ENCODE data around the gene CDC34.

The CDC34 gene

DNA sequence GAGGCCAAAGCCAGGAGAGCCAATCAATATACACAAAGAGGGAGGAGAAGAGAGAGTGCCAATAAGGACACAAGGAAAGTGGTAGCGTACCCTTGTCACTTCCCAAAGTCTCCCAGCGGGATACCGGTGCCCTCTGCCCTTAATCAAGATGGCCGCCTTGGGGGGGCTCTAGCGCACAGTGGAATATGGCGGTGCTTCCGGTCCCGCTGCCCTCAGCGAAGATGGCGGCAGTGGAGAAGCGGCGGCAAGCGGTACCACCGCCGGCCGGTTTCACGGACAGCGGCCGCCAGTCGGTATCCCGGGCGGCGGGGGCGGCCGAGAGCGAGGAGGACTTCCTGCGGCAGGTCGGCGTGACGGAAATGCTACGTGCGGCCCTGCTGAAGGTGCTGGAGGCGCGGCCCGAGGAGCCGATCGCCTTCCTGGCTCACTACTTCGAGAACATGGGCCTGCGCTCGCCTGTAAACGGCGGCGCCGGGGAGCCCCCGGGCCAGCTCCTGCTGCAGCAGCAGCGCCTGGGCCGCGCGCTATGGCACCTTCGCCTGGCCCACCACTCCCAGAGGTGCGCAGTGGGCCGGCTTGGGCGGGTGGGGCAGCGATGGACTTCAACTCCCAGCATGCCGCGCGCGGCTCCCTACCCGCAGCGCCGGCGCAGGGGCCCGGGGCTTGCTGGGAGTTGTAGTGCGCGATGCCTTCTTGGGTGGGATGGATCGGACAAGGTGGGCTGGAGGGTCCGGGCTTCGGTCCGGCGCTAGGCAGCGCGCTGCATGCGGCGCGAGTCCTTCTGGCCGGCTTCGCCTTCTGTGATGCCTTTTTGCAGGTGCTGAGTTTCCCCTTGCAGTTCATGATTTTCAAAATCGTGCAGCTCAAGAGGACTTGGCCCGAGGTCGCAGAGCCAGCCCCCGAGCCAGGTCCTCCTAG is 24.0 kb upstream of the CDC34 start, which contains the start of gene TPGS1:
TPGS1 (plus strand) TSS at position 212 of the 918 bp plus-strand sequence; CDS start at position 222, 10 bp downstream.
- Histone ChIP-seq H3K36me3 (ENCODE audit: insufficient read depth, low read length) (no peaks in the 10 kb centered on the region), H3K9ac (ENCODE audit: low read depth, low read length) (peak within 1 kb of the TSS; percentile 84), H3K9me3 (ENCODE audit: control insufficient read depth, insufficient read depth, low read length) (no peaks in the 10 kb centered on the region; the same call in 1 of the 2 replicates), H3K4me1 (ENCODE audit: insufficient read depth, low read length) (no peaks in the 10 kb centered on the region)

DNA sequence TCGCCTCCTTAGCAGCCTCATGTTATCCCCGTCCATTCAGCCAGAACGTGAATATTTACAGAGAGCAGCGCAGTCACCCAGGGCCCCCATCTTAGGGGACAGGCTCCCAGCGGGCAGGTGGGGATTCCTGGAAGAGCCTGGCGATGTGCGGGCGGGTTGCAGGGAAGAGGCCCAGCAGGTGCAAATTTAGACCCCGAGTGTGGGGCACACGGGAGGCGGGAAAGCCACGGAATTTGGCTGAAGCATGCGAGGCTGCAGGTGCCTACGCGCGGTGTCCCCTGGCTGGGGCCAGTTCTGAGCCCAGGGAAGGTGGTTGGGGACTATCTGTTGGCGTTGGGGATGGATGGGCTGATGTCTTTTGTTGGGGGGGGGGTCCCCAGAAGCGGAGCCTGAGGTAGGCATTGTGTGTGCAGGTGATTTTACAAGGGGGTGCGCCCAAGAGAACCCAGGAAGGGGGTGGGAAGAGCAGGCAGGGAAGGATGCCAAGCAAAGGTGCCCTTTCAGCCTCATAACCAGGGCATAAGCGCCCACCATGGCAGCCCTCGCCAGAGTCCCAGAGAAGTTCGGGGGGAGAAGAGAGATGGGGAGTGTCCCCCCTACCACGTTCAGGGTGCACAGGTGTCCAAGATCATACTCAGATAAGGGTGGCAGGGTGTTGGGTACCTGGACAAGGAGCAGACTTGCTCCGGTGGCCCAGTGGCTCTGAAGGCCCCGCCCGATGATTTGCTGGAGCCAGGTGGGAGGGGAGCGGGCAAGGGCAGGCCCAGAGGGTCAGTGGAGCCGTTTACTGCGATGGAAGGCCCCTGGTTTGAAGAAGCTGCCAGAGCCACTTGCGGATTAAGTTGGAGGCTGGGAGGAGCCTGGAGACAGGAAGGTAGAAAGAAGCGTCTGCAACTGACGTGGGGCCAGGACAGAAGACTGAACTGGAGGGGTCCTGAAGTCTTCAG is 23.1 kb upstream of the CDC34 start:
- Histone ChIP-seq H3K9me3 (ENCODE audit: control insufficient read depth, insufficient read depth, low read length) (no peaks in the 10 kb centered on the region; the same call in 1 of the 2 replicates), H3K9ac (ENCODE audit: low read depth, low read length) (peak overlapping the region; percentile 84; the same call in 1 of the 2 replicates), H3K36me3 (ENCODE audit: insufficient read depth, low read length) (no peaks in the 10 kb centered on the region), H3K4me1 (ENCODE audit: insufficient read depth, low read length) (no peaks in the 10 kb centered on the region)

DNA sequence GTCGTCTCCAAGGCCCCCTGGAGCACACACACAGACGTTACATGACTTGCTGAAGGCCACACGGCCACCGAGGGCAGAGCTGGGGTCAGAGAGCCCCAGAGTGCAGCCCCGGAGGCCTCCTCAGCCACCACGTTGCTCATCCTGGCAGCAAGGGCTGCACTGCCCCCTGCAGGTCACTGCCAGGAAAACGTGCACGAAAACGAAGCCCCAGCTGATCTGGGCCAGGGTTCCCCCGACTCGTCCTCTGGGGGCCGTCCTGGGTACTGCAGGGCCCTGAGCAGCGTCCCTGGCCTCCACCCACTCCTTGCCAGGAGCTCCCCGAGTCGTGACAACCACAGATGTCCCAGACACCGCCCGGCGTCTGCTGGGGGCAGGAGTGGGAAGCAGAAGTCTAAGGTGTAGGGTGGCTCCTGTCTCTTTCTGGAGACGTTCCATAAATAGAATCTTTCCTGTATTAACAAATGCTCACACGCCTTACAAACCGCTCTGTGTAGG is 20.9 kb upstream of the CDC34 start:
- H3K9ac ChIP-seq (ENCODE audit: low read depth, low read length): peak overlapping the region; percentile 31; the same call in 1 of the 2 replicates
- H3K9me3 ChIP-seq (ENCODE audit: control insufficient read depth, insufficient read depth, low read length): no peaks in the 10 kb centered on the region; the same call in 1 of the 2 replicates
- H3K36me3 ChIP-seq (ENCODE audit: insufficient read depth, low read length): no peaks in the 10 kb centered on the region; the same call in 1 of the 2 replicates
- no peaks in the 10 kb centered on the region for H3K4me1 ChIP-seq (ENCODE audit: insufficient read depth, low read length)

DNA sequence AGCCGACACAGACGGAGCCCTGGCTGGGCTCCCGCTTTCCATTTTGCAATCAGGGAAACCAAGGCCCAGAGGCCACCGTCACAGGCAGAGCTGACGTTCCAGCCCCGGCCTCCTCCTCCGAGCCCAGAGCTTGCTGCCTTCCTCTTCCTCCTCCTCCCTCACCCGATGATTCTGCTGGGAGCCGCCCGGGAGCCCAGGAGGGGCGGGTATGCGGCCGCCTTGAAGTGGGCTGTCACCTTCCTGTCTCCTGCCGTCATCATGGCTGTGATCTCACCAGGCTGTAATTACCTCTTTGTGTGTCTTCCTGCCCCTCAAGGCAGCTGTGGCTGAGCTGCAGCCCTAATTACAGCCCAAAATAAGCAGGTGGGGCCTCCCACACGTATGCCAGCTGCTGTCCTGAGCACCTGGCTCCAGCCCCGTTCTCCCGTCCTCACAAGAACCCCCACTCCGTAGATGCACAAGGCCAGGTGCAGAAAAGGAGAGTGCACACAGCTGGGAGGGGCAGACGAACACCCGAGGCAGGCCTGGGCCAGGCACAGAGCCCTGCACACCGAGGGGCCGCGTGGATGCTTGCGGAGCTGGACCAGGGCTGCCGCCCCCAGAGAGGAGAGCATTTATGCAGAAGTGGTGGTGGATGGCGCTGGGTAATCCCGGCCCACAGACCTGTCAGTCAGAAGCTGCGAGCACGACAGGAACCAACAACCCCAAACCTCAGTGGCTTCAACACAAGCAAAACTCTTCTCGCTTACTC is 20.3 kb upstream of the CDC34 start:
- Histone ChIP-seq H3K9me3 (ENCODE audit: control insufficient read depth, insufficient read depth, low read length) (no peaks in the 10 kb centered on the region; the same call in 1 of the 2 replicates), H3K36me3 (ENCODE audit: insufficient read depth, low read length) (no peaks in the 10 kb centered on the region; the same call in 1 of the 2 replicates), H3K9ac (ENCODE audit: low read depth, low read length) (peak overlapping the region; percentile 31; the same call in 1 of the 2 replicates), H3K4me1 (ENCODE audit: insufficient read depth, low read length) (no peaks in the 10 kb centered on the region)

DNA sequence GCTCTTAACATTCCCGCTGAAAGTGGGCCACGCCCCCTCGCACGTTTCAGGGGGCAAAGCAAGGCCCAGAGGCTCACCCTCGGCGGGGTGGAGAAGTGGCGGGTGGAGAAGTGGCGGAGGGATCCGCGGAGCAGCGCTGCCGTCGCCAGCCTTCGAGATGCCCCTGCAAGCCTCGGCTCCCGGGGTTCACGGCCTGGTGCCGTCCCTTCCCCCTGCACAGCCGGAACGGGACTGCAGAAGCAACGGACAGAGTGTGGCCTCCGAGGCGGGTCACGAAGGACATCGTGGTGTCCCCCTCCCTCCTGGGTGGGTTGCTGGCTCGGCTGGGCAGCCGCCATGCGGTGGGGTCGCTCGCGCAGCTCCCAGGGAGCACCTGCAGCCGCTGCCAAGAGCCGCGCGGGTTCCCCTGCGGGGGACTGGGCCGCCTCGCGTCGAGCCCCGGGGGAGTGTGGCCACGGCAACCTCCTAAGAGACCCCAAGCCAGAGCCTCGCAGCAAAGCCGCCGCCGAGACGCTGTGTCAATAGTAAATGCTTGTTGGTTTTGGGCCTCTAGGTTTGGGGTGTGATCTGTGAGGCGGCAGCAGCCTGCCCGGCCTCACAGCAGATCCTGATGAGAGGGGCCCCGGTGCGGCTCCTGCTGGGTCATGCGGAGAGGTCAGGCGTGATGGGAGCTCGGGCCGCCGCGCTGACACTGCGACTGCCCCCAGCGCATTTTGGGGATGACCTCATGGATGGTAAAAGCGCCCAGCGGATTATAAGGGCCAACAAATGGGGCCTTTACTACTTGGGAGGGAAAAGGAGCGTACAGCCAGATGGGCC is 18.8 kb upstream of the CDC34 start:
- Histone ChIP-seq H3K9me3 (ENCODE audit: control insufficient read depth, insufficient read depth, low read length) (no peaks in the 10 kb centered on the region; the same call in 1 of the 2 replicates), H3K36me3 (ENCODE audit: insufficient read depth, low read length) (no peaks in the 10 kb centered on the region; the same call in 1 of the 2 replicates), H3K9ac (ENCODE audit: low read depth, low read length) (peak overlapping the region; percentile 22; the same call in 1 of the 2 replicates), H3K4me1 (ENCODE audit: insufficient read depth, low read length) (no peaks in the 10 kb centered on the region)

DNA sequence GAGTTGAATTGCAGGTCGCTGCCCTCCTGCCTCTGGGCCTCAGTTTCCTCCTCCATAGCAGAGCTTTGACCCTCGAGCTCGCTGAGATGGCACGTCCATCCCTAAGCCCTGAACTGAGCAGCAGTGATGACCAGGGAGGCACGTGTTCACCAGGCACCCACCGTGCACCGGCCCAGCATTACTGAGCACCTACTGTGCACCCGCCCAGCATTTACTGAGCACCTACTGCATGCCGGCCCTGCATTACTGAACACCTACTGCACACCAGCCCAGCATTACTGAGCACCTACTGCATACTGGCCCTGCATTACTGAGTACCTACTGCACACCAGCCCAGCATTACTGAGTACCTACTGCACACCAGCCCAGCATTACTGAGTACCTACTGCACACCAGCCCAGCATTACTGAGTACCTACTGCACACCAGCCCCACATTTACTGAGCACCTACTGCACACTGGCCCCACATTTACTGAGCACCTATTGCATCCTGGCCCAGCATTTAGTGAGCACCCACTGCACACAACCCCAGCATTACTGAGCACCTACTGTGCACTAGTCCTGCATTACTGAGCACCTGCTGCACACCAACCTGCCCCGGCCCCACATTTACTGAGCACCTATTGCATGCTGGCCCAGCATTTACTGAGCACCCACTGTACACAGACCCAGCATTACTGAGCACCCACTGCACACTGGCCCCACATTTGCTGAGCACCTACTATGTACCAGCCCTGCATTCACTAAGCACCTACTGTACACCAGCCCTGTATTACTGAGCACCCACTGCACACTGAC is 18.0 kb upstream of the CDC34 start:
- Histone ChIP-seq H3K36me3 (ENCODE audit: insufficient read depth, low read length) (no peaks in the 10 kb centered on the region; the same call in 1 of the 2 replicates), H3K9ac (ENCODE audit: low read depth, low read length) (no peak overlapping the region; the same call in 1 of the 2 replicates), H3K4me1 (ENCODE audit: insufficient read depth, low read length) (no peaks in the 10 kb centered on the region), H3K9me3 (ENCODE audit: control insufficient read depth, insufficient read depth, low read length) (no peaks in the 10 kb centered on the region; the same call in 1 of the 2 replicates)

DNA sequence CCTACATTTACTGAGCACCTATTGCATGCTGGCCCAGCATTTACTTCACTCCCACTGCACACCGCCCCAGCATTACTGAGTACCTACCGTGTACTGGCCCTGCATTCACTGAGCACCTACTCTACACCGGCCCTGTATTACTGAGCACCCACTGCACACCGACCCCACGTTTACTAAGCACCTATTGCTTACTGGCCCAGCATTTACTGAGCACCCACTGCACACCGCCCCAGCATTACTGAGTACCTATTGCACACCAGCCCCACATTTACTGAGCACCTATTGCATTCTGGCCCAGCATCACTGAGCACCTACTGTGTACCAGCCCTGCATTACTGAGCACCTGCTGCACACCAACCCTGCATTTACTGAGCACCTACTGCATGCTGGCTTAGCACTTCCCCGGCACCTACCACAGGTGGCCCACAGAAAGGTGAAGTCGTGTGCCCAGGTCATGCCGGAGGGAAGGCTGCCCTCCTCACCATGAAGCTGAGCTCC is 17.3 kb upstream of the CDC34 start:
- H3K36me3 ChIP-seq (ENCODE audit: insufficient read depth, low read length): no peaks in the 10 kb centered on the region; the same call in 1 of the 2 replicates
- no peaks in the 10 kb centered on the region for H3K4me1 ChIP-seq (ENCODE audit: insufficient read depth, low read length)
- H3K9me3 ChIP-seq (ENCODE audit: control insufficient read depth, insufficient read depth, low read length): no peaks in the 10 kb centered on the region; the same call in 1 of the 2 replicates
- H3K9ac ChIP-seq (ENCODE audit: low read depth, low read length): no peak overlapping the region

DNA sequence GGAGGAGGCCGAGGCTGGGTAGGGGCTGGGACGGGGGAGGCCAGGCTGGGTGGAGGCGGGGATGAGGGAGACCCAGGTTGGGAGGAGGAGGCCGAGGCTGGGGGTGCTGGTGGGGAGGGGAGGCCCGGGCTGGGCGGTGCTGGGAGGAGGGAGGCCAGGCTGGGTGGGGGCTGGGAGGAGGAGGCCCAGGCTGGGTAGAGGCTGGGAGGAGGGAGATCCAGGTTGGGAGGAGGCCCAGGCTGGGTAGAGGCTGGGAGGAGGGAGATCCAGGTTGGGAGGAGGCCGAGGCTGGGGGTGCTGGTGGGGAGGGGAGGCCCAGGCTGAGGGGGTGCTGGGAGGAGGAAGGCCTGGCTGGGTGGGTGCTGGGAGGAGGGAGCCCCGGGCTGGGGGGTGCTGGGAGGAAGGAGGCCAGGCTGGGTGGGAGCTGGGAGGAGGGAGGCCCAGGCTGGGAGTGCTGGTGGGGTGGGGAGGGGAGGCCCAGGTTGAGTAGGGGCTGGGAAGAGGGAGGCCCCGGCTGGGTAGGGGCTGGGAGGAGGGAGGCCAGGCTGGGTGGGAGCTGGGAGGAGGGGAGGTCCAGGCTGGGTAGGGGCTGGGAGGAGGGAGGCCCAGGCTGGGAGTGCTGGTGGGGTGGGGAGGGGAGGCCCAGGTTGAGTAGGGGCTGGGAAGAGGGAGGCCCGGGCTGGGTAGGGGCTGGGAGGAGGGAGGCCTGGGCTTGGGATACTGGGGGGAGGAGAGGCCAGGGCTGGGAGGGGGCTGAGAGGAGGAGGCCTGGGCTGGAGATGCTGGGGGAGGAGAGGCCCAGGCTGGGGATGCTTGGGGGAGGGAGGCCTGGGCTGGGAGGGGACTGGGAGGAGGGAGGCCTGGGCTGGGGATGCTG is 13.6 kb upstream of the CDC34 start:
- Histone ChIP-seq H3K36me3 (ENCODE audit: insufficient read depth, low read length) (no peaks in the 10 kb centered on the region; the same call in 1 of the 2 replicates), H3K9ac (ENCODE audit: low read depth, low read length) (no peak overlapping the region), H3K4me1 (ENCODE audit: insufficient read depth, low read length) (no peaks in the 10 kb centered on the region), H3K9me3 (ENCODE audit: control insufficient read depth, insufficient read depth, low read length) (no peaks in the 10 kb centered on the region; the same call in 1 of the 2 replicates)

DNA sequence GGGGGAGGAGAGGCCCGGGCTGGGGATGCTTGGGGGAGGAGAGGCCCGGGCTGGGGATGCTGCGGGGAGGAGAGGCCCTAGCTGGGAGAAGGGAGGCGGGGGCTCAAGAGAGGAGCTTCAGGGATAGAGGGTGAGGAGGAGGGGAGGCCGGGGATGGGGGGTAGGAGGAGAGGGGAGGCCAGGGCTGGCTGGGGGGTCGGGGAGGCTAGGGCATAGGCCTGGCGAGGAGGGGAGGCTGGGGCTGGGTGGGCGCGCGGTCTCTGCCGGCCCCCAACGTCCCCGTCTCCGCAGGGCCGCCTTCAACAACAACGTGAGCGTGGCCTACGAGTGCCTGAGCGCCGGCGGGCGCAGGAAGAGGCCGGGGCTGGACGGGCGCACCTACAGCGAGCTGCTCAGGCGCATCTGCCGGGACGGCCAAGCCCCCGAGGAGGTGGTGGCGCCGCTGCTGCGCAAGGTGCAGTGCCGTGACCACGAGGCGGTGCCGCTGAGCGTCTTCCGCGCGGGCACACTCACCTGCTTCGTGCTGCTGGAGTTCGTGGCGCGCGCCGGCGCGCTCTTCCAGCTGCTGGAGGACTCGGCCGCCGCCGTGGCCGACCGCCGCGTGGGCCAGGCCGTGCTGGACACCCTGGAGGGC is 12.8 kb upstream of the CDC34 start:
- no peak overlapping the region for H3K9ac ChIP-seq (ENCODE audit: low read depth, low read length)
- no peaks in the 10 kb centered on the region for H3K4me1 ChIP-seq (ENCODE audit: insufficient read depth, low read length)
- no peaks in the 10 kb centered on the region; the same call in 1 of the 2 replicates for H3K9me3 ChIP-seq (ENCODE audit: control insufficient read depth, insufficient read depth, low read length)
- no peaks in the 10 kb centered on the region; the same call in 1 of the 2 replicates for H3K36me3 ChIP-seq (ENCODE audit: insufficient read depth, low read length)

DNA sequence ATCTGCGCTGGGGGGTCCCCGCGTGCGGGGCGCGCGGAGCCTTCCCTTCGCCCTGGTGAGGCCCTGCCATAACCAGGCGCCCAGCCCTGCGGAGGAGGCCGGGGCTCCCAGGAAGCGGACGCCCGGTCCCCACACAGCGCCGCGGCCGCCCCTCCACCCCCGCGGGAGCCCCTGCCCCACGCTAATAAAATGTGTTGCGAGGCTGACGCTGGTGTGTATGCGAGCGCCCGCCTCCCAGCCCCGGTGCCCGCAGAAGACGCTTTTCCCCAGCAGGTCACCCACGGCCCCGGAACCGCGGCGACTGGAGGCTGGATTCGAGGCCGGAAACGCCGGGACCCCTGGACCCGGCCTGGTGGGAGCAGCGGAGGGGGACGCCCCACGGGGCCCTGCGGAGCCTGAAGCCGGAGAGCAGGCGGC is 12.1 kb upstream of the CDC34 start:
- no peak overlapping the region for H3K9ac ChIP-seq (ENCODE audit: low read depth, low read length)
- no peaks in the 10 kb centered on the region for H3K36me3 ChIP-seq (ENCODE audit: insufficient read depth, low read length)
- H3K9me3 ChIP-seq (ENCODE audit: control insufficient read depth, insufficient read depth, low read length): no peaks in the 10 kb centered on the region; the same call in 1 of the 2 replicates
- no peaks in the 10 kb centered on the region for H3K4me1 ChIP-seq (ENCODE audit: insufficient read depth, low read length)

DNA sequence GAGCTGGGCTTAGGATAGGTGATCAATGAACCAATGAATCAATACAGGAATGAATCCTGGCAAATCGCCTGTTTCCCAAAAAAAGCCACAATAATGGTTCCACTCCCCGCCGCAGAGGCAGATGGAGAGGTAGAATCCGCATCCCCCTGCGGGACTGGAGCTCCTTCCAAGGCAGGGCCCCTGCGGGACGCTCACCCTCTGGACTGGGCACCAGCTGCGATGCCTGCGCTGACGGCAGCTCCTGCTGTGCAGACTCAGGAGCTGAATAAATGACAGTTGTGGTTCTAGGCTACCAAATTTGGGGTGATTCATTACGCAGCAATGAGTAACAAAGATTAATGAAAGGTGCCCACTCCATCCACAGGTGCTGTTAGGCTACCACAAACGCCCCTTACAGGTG is 8.8 kb upstream of the CDC34 start:
- Histone ChIP-seq H3K36me3 (ENCODE audit: insufficient read depth, low read length) (no peaks in the 10 kb centered on the region), H3K9ac (ENCODE audit: low read depth, low read length) (no peak overlapping the region), H3K9me3 (ENCODE audit: control insufficient read depth, insufficient read depth, low read length) (no peaks in the 10 kb centered on the region; the same call in 1 of the 2 replicates), H3K4me1 (ENCODE audit: insufficient read depth, low read length) (no peaks in the 10 kb centered on the region; the same call in 1 of the 2 replicates)

Measured in ES-I3 (cell line).